DMS79 (cell line): ENCODE results near the gene CNGA1.
"Not testable (repeated sequence)": the region's sequence is repeated elsewhere in the genome, so short reads cannot be mapped to it uniquely, and the experiment has no call there.

ENCODE experiments used
- DNase-seq: peaks from one replicate; lab custom pipeline; 2025; lab: John Stamatoyannopoulos, UW

CNGA1 gene

GRCh38 chr4:47968847-47969246 is 47.6 kb downstream of the CNGA1 start:
- DNase-seq = no peak

GRCh38 chr4:47954677-47955076 is 61.8 kb downstream of the CNGA1 start:
- DNase-seq = no peak

- DNase-seq = no peak
Measured at GRCh38 chr4:47954245-47954644, 62.2 kb downstream of the CNGA1 start.

- no peak for DNase-seq
Measured at GRCh38 chr4:47945930-47946726, 70.4 kb downstream of the CNGA1 start.

- no peak for DNase-seq
Measured at GRCh38 chr4:47942081-47942819, 74.2 kb downstream of the CNGA1 start.

GRCh38 chr4:47939456-47939855 is 77.0 kb downstream of the CNGA1 start:
- DNase-seq = no peak

GRCh38 chr4:47936336-47936735 is 80.1 kb downstream of the CNGA1 start:
- DNase-seq = no peak

GRCh38 chr4:47933840-47934239 is 82.6 kb downstream of the CNGA1 start:
- DNase-seq = no peak

- DNase-seq = peak; percentile 15
Measured at GRCh38 chr4:47930971-47931804, 85.3 kb downstream of the CNGA1 start.

GRCh38 chr4:47929682-47930201 is 86.7 kb downstream of the CNGA1 start:
- DNase-seq = no peak

GRCh38 chr4:47926667-47927258 is 89.7 kb downstream of the CNGA1 start:
- DNase-seq = no peak

GRCh38 chr4:47923261-47923608 is 93.2 kb downstream of the CNGA1 start:
- DNase-seq = not testable (repeated sequence)

- DNase-seq = not testable (repeated sequence)
Measured at GRCh38 chr4:47922436-47923260, 93.8 kb downstream of the CNGA1 start.

- DNase-seq = not testable (repeated sequence)
Measured at GRCh38 chr4:47917163-47917562, 99.3 kb downstream of the CNGA1 start.

- no peak for DNase-seq
Measured at GRCh38 chr4:47915378-47915777, 101.1 kb downstream of the CNGA1 start.

GRCh38 chr4:47914926-47915237 is 101.6 kb downstream of the CNGA1 start:
- no peak for DNase-seq

GRCh38 chr4:47914220-47914925 is 102.1 kb downstream of the CNGA1 start, which contains the start of gene NFXL1:
Gene NFXL1, minus strand, starts transcription at chr4:47914583. Its CDS starts 380 bp downstream, at chr4:47914203.
- peak; percentile 90 for DNase-seq

- DNase-seq = no peak
Measured at GRCh38 chr4:47913861-47914219, 102.6 kb downstream of the CNGA1 start.

- no peak for DNase-seq
Measured at GRCh38 chr4:47913330-47913729, 103.2 kb downstream of the CNGA1 start.

- no peak for DNase-seq
Measured at GRCh38 chr4:47907089-47907646, 109.3 kb downstream of the CNGA1 start.
